HG03175 (cell line): Measurements from ENCODE around the gene COX11.

ENCODE experiments used
- ATAC-seq: cut with Tn5 transposase; IDR thresholded peaks from one replicate; pipeline ENCODE4 v1.9.1; 2021; ENCODE audit warnings: mild to moderate bottlenecking, moderate library complexity; ENCODE audit not compliant: unreplicated experiment

Gene COX11

GRCh38 chr17:54968988-54969332 is 506 bp upstream of the COX11 start:
- ATAC-seq, result peak; percentile 26

DNA sequence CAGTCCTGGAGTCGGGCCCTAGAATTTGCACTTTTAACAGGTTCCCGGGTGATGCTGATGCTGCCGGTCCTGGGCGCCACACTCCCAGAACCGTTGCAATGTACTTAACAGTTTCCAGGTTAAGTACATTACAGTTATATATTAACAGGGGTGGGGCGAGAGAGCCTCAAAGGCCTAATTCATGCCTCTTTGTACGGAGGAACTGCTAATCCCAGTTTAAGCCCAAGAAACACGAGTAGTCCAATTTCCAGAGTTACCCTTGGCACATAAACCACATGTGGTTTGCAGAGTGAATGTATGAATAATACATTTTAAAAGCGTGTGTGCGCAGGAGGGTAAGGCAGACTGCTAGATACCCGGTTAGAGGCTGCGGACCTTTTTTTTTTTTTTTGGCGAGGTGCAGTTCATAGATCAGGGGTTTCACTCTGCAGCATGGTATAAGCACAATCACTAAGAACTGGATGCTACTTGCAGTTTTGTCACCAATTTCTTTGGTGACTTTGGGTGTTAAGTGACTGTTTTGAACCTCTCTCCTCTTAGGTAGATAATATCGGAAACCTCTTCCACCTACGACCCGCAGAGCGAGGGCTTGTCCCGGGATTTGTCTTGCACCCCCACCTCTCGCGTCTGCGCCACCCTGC is 713 bp downstream of the COX11 start:
- peak; percentile 29 for ATAC-seq

GRCh38 chr17:54956791-54957190 is 11.7 kb downstream of the COX11 start:
- no peak for ATAC-seq

DNA sequence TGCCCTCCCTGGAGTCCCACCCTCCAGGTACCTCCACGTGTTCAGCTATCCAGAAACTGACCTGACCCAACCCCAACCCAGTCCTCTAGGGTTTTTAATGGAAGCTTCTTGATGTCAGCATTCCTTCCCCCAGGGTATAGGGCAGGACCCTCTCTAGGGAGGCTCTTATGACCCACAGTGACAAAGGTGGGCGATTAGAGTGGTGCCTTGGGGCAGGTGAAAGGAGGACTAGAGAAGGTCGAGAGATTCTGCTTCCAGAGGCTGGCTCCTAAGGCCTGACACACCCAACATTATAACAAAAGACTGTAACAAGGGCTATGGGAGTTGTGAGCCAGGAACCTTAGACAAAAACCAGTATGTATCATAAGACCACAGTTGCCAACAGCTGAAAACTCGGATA is 17.2 kb downstream of the COX11 start:
- no peak for ATAC-seq

DNA sequence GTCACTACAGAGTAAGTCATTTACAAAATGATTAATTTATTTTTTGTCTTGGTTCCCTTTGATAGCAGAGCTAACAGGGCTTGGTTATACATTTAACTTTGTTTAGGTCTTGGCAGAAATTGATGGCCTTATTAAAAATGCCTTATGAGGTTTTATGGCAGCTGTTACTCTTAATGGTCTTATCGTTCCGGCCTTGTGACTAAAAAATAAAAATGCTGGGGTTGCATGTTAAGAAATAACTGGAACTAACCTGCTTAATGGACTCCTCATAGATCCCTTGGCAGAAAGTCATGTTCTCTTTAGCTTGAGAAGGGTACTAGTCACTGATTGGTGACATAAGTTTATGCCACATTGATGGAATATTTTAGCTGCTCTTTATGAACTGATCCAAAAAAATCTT is 18.3 kb downstream of the COX11 start:
- no peak for ATAC-seq

GRCh38 chr17:54948380-54948779 is 20.1 kb downstream of the COX11 start:
- ATAC-seq, result no peak

DNA sequence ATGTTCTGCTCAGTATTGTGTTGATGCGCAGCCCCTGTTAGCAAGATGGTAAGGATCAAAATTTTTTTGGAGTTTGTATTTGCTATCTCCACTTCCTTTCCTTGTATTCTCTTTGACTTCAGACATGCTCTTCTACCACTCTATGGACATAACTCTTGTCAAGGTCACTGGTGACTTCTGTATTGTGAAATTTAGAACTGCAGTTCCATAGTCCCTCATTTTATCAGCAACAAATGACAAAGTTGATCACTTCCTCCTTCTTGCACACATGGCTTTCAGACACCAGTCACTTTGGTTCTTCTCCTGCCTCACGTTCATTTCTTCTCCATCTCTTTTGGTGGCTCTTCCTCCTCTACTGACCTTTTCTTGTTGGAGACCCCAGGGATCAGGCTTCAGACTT is 21.1 kb downstream of the COX11 start:
- no peak for ATAC-seq

- no peak for ATAC-seq
These were observed 22.8 kb downstream of the COX11 start for GRCh38 chr17:54945671-54946070.

- ATAC-seq, result no peak
These were observed 23.2 kb downstream of the COX11 start for GRCh38 chr17:54945231-54945630.

DNA sequence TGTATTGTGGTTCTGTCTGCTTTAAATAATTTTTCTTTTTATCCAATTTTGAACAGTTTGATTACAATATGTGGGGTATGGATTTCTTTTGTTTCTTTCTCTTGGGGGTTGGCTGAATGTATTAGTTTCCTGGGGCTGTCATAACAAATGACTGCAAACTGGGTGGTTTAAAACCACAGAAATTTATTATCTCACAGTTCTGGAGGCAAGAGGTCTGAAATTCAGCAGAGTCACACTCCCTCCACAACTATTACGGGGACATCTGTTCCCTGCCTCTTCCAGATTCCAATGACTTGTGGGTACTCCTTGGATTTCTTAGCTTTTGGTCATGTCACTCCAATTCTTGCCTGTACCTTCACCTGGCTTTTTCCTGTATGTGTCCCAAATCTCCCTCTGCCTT is 23.7 kb downstream of the COX11 start:
- no peak for ATAC-seq

DNA sequence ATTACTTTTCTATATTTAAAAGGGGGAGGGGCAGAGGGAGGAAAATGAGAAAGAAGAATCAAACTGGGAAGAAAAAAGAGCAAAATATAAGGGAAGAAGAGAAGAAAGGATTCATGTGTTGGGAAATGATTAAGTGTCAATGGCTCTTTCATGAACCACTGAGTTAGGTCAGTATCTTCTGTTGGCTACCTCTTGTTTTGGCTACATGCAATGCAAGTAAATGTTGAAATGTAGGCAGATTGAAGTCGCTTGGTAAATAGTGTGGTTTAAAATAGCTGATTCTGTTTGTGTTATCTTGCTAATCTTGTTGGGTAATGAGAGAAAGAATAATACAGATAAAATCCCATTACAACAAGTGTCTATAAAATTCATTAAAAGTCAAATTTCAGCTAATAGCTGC is 27.2 kb downstream of the COX11 start:
- ATAC-seq, result no peak

GRCh38 chr17:54937426-54937825 is 31.0 kb downstream of the COX11 start:
- no peak for ATAC-seq

DNA sequence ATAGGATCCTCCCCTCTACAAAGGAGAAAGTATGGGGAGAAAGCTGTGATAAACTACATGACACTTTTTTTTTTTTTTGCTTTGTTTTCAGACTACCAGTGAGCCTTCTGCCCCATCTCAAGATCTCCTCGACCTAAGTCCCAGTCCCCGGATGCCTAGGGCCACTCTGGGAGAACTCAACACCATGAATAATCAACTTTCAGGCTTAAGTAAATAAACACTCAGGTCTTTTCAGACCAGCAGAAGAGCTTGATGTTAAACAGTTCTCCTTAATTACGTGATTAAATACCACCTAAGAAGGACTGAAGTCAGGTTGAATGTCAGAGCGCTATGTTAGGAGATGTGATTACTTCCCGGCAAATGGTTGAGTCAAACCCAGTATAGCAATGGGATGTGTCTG is 31.4 kb downstream of the COX11 start:
- no peak for ATAC-seq

DNA sequence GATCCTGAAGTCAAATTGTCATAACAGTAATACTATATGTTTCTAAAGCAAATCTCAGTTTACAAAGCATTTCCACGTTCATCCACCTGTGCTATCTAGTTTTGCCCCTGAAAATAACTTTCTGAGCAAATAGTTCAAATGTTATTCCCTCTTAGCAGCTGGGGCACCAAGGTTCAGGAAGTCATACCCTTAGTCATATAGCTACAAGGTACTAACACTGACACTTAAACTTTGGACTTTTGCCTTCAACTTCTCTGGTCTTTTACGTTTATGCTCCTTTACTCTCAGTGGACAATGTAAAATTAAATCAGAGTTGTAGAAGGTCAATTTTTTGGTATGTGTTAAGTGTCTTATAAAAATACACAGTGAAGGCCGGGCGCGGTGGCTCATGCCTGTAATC is 33.0 kb downstream of the COX11 start:
- no peak for ATAC-seq

DNA sequence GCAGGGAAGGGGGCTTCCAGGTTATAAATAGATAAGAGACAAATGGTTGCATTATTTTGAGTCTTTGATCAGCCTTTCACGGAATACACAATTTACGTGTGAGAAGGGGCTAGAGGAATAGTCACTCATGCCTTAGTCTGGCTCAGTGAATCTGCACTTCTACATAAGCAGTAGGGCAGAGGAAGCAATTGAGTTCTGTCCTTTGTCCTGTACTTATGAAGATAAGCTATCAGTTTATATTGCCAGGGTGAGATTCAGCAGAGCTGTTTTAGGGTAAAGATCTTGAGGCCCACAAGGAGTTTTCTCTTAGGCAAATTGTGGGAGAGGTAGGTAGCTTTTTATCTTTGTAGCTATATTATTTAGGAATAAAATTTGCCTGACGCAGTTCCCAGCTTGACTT is 34.5 kb downstream of the COX11 start:
- ATAC-seq, result no peak

- no peak for ATAC-seq
These were observed 35.7 kb downstream of the COX11 start for GRCh38 chr17:54932711-54933110.

GRCh38 chr17:54927525-54927924 is 40.9 kb downstream of the COX11 start:
- ATAC-seq, result no peak

DNA sequence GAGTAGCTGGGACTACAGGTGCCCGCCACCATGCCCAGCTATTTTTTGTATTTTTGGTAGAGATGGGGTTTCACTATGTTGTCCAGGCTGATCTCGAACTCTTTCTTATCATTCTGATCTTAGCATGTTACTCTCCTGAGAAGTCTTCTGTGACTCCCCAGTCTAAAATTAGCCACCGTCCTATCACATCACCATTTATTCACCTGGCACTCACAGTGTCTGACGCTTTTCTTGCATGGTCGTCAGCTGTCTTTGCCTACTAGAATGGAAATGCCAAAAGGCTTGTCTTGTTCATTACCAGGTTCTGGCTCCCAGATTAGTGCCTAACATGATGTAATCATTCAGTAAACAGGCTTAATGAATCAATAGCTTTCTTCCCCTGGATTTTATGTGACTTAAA is 44.0 kb downstream of the COX11 start:
- ATAC-seq, result no peak

GRCh38 chr17:54920819-54921218 is 47.6 kb downstream of the COX11 start:
- no peak for ATAC-seq

DNA sequence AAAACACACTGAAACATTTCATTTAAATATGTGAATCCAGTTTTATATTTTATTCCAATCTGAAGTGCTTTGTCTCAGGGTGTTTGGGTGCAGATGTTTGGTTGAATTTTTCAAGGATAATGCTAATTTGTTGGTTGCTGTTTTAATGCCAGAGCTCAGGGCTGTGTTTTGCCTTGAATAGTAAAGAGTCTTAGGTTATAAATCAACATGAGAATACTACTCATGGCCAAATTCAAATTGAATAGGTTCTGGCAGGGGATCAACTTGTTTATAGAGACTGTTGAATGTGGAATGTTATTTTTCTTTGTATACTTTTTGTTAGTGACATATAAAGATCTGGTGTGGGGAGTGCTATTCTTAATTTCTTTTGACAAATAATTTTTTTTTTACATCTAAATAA is 49.0 kb downstream of the COX11 start:
- ATAC-seq, result no peak

- ATAC-seq, result no peak
These were observed 51.7 kb downstream of the COX11 start for GRCh38 chr17:54916721-54917120.
